Activated T-cell treated with anti-CD3 and anti-CD28 coated beads for 48 hours (primary cell): ENCODE results near the gene KIF17.
"Not testable (repeated sequence)": the region's sequence is repeated elsewhere in the genome, so short reads cannot be mapped to it uniquely, and the experiment has no call there.

Source experiments
- DNase-seq: peaks from one replicate; pipeline ENCODE4 v3.0.0-alpha.2; 2020; ENCODE audit warnings: low read depth

KIF17 gene

GRCh38 chr1:20727746-20728316 is 10.0 kb upstream of the KIF17 start:
- DNase-seq = no peak

- DNase-seq = no peak
Observed at GRCh38 chr1:20726932-20727745, 9.3 kb upstream of the KIF17 start.

GRCh38 chr1:20726118-20726911 is 8.5 kb upstream of the KIF17 start:
- DNase-seq = no peak

GRCh38 chr1:20725189-20726117 is 7.6 kb upstream of the KIF17 start:
- DNase-seq = no peak

GRCh38 chr1:20724364-20725188 is 6.8 kb upstream of the KIF17 start:
- DNase-seq = no peak

- no peak for DNase-seq
Observed at GRCh38 chr1:20723537-20724363, 5.9 kb upstream of the KIF17 start.

- DNase-seq = no peak
Observed at GRCh38 chr1:20723159-20723536, 5.3 kb upstream of the KIF17 start.

GRCh38 chr1:20721117-20722061 is 3.6 kb upstream of the KIF17 start:
- DNase-seq = no peak

GRCh38 chr1:20720631-20721091 is 2.9 kb upstream of the KIF17 start:
- DNase-seq = no peak

GRCh38 chr1:20719871-20720620 is 2.2 kb upstream of the KIF17 start:
- no peak for DNase-seq

- no peak for DNase-seq
Observed at GRCh38 chr1:20719261-20719660, 1.5 kb upstream of the KIF17 start.

- not testable (repeated sequence) for DNase-seq
Observed at GRCh38 chr1:20718343-20718882, 606 bp upstream of the KIF17 start.

GRCh38 chr1:20716232-20716631 is 1.6 kb downstream of the KIF17 start:
- DNase-seq = no peak

- DNase-seq = no peak
Observed at GRCh38 chr1:20715406-20715805, 2.4 kb downstream of the KIF17 start.

GRCh38 chr1:20713440-20713839 is 4.4 kb downstream of the KIF17 start:
- DNase-seq = no peak

- DNase-seq = no peak
Observed at GRCh38 chr1:20712215-20712577, 5.6 kb downstream of the KIF17 start.

- no peak for DNase-seq
Observed at GRCh38 chr1:20711285-20712214, 6.3 kb downstream of the KIF17 start.
